Dedifferentiated amniotic fluid mesenchymal stem cell (primary cell): ENCODE results near the gene RDH16.
"Not testable (repeated sequence)": the region's sequence is repeated elsewhere in the genome, so short reads cannot be mapped to it uniquely, and the experiment has no call there.

Experiments used
- DNase-seq: peaks from one replicate; pipeline ENCODE4 v3.0.0-alpha.2; 2016; ENCODE audit errors: extremely low spot score

Gene RDH16

GRCh38 chr12:56922031-56922430, 35.4 kb downstream of the RDH16 start:
- DNase-seq: no peak

DNA sequence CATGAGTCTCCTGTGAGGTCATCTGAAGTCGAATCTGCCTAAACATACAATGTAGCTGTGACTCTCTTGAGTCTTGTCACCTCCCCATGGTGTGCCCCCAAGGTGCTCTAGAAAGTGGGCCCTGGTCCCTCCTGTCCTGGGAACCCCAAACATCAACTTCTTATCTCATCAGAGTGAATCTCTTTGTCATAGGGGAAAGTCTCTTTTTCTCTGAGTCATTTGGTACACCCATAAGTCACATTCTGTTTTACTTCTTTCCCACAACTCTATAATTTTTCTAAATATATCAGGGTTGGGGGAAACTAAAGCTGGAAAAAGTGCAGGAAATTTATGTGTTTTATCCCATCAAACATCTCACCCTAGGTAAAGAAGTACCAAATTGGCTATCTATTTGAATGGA, 36.1 kb downstream of the RDH16 start:
- DNase-seq: no peak

- not testable (repeated sequence) for DNase-seq
These were observed 39.3 kb downstream of the RDH16 start for GRCh38 chr12:56918139-56918538.

DNA sequence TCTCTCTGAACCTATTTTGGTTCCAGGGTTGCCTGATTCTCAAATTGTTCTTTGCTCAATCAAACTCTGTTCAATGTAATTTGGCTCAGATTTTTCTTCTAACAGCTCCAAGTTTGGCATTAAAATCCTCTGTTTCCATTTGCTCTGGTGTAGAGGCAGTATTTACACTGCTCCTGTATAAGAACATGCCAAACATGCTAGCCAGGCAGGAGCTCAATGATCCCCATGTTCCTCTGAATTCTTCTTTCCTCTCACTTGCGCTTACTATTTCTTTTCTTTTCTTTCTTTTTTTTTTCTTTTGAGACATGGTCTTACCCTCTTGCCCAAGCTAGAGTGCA, 40.4 kb downstream of the RDH16 start:
- no peak for DNase-seq

DNA sequence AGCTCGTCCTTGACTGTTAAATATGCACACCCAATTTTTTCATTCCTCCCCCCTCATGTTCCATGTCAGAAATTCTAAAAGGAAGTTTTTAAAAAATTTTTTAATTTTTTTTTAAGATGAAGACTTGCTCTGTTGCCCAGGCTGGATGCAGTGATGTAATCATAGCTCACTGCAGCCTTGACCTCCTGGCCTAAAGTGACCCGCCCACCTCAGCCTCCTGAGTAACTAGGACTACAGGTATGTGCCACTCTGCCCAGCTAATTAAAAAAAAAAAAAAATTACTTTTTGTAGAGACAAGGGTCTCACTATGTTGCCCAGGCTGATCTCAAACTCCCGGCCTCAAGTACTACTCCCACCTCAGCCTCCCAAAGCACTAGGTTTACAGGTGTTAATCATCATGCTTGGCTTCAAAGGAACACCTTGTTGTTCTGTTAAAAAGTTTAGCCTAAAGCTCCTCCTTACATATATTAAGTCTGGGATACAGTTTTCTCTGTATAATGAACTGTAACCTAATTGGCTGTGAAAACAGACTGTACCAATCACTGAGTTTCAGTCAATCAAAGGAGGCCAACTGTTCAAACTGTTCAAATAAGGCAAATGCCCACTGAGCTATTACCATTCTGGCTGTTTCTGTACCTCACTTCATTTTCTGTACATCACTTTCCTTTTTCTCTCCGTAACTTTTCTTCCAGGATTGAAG, 41.0 kb downstream of the RDH16 start:
- no peak for DNase-seq

GRCh38 chr12:56914724-56915123, 42.7 kb downstream of the RDH16 start:
- no peak for DNase-seq

- no peak for DNase-seq
These were observed 43.2 kb downstream of the RDH16 start for GRCh38 chr12:56914256-56914655.

DNA sequence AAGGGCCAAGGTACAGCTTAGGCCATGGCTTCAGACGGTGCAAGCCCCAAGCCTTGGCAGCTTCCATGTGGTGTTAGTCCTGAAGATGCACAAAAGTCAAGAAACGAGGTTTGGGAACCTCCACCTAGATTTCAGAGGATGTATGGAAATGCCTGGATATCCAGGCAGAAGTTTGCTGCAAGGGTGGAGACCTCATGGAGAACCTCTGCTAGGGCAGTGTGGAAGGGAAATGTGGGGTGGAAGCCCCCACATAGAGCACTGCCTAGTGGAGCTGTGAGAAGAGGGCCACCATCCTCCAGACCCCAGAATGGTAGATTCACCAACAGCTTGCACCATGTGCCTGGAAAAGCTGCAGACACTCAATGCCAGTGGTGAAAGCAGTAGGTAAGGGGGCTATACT, 48.0 kb downstream of the RDH16 start:
- DNase-seq: not testable (repeated sequence)

DNA sequence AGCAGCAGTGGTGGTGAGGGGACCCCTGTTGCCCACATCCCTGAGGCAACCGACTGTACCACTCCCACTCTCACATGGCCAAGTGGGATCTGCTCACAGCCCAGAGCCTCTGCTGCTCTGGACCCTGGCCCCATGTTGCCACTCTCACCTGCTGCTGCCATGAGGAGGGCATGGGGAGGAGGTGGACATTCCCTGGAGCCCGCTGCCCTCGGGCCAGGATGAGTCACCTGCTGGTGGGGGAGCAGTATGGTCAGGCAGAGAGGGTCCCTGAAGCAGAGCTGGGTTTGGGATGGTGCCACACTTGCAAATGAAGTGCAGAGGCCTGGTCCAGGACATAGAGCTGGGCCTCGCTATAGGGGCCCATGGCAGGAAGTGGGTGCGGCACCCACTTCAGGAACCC, 49.3 kb downstream of the RDH16 start:
- no peak for DNase-seq

GRCh38 chr12:56905852-56906251, 51.6 kb downstream of the RDH16 start:
- DNase-seq: no peak

DNA sequence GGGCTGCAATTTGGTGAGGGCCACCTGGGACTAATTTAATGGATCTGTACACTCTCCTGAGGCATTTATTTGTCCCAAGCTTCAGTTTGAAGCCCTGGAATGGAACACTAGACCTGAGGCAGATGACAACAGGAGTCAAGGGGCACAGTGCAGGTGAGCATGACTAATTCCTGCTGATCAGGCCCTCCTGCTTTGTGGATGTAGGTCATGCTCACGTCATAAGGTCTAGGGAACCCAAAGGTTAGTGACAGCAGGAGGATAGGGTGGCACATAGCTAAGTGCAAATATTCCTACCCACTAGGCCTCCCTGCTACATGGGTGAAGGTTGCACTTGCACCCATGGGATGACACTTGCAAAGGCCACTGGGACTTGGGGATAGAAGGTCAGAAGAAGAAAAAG, 54.0 kb downstream of the RDH16 start:
- no peak for DNase-seq
